ENCODE data around the gene MDC1. TPM values are rescaled to one million over a fixed set of nuclear protein-coding genes. Genes with fewer than 3 reads are reported as not detected.
A peak's percentile ranks its signal among the peaks of the same experiment; 100 is the strongest.

The MDC1 gene
- total and polyA plus RNA-seq, 2 of the 13 experiments (the other 11 are each of a cell fraction or from before 2014, with no cell fraction given): 8.4 to 14.0 TPM

- TF ChIP-seq ZNF841 (CRISPR knock-in tag; IDR thresholded peaks at IDR 0.05; ENCODE audit: borderline replicate concordance) (no peak), NR1H2 (CRISPR knock-in tag; IDR thresholded peaks at IDR 0.05; ENCODE audit: borderline replicate concordance, low read depth) (no peak), ZNF605 (CRISPR knock-in tag; IDR thresholded peaks at IDR 0.05) (peak; percentile 90), ZNF451 (CRISPR knock-in tag; IDR thresholded peaks at IDR 0.05) (peak; percentile 84; the same call in 1 of the 2 replicates), NFKB2 (CRISPR knock-in tag; IDR thresholded peaks at IDR 0.05; ENCODE audit: borderline replicate concordance) (no peak), ZNF484 (CRISPR knock-in tag; IDR thresholded peaks at IDR 0.05; ENCODE audit: borderline replicate concordance, low read depth) (no peak), ZNF329 (CRISPR knock-in tag; IDR thresholded peaks at IDR 0.05; ENCODE audit: low read depth) (peak; percentile 48; the same call in 1 of the 2 replicates), TBX3 (IDR thresholded peaks at IDR 0.05; ENCODE audit: borderline replicate concordance) (no peak), RFXANK (CRISPR knock-in tag; IDR thresholded peaks at IDR 0.05) (no peak), ZNF33B (CRISPR knock-in tag; IDR thresholded peaks at IDR 0.05) (0 out of 2 replicates have a peak, but pooled peaks have one; percentile 25), FOXK1 (CRISPR knock-in tag; IDR thresholded peaks at IDR 0.05; ENCODE audit: borderline replicate concordance, low read depth) (peak; percentile 90; the same call in 1 of the 2 replicates), ZBTB25 (CRISPR knock-in tag; IDR thresholded peaks at IDR 0.05) (no peak), SOX5 (CRISPR knock-in tag; IDR thresholded peaks at IDR 0.05; ENCODE audit: borderline replicate concordance) (peak; percentile 98), MBNL3 (CRISPR knock-in tag; conservative IDR thresholded peaks at IDR 0.05) (no peak), CEBPG (CRISPR knock-in tag; IDR thresholded peaks at IDR 0.05) (peak; percentile 63; the same call in 1 of the 2 replicates), MAFK (conservative IDR thresholded peaks at IDR 0.05 in 1 of 2, IDR thresholded peaks at IDR 0.05 in 1 of 2; ENCODE audit: low read length in 2 of 2) (peak; percentile 98), PRPF4 (IDR thresholded peaks at IDR 0.05; ENCODE audit: low read depth, low read length, poor library complexity, severe bottlenecking) (no peak), ZNF652 (CRISPR knock-in tag; IDR thresholded peaks at IDR 0.05; ENCODE audit: borderline replicate concordance, low read depth) (0 out of 2 replicates have a peak, but pooled peaks have one; percentile 10), AGO2 (optimal IDR thresholded peaks at IDR 0.05; ENCODE audit: low read depth, low read length) (no peak), SAFB2 (CRISPR knock-in tag; IDR thresholded peaks at IDR 0.05; ENCODE audit: borderline replicate concordance, low read depth) (no peak; the same call in 1 of the 2 replicates), ZC3H4 (CRISPR knock-in tag; IDR thresholded peaks at IDR 0.05; ENCODE audit: borderline replicate concordance) (no peak), SP2 (CRISPR knock-in tag; IDR thresholded peaks at IDR 0.05) (peak; percentile 50), ONECUT2 (CRISPR knock-in tag; IDR thresholded peaks at IDR 0.05) (peak; percentile 85), ZGPAT (CRISPR knock-in tag; IDR thresholded peaks at IDR 0.05) (peak; percentile 95), SRY (CRISPR knock-in tag; IDR thresholded peaks at IDR 0.05) (peak; percentile 66; the same call in 1 of the 2 replicates), UBTF (CRISPR knock-in tag; IDR thresholded peaks at IDR 0.05) (peak; percentile 54)
These were observed 62.0 kb downstream of the MDC1 start (continued) for GRCh38 chr6:30654798-30655742.

All from HepG2 (cell line).